Parathyroid adenoma (tissue), 2 donors: Measurements from ENCODE around the gene CASP3.

Experiments used
- H2AFZ ChIP-seq: fragments of 300-600 bp; sonication (generic); one replicate; pipeline ENCODE4 v1.7.0; 2017; ENCODE audit warnings: antibody characterized with exemption, mild to moderate bottlenecking
- H3K27ac ChIP-seq: fragments of 300-600 bp; sonication (generic); one replicate; pipeline ENCODE4 v1.7.0; 2017
- H3K27me3 ChIP-seq: fragments of 300-600 bp; sonication (generic); one replicate; pipeline ENCODE4 v1.7.0; 2017; ENCODE audit warnings: low read length; ENCODE audit not compliant: control insufficient read depth, insufficient read depth
- H3K36me3 ChIP-seq: fragments of 300-600 bp; sonication (generic); one replicate; pipeline ENCODE4 v1.7.0; 2017; ENCODE audit warnings: low read length; ENCODE audit not compliant: control insufficient read depth, insufficient read depth
- H3K4me1 ChIP-seq: fragments of 300-600 bp; sonication (generic); one replicate; pipeline ENCODE4 v1.7.0; 2017; ENCODE audit warnings: control low read depth
- H3K4me2 ChIP-seq: fragments of 300-600 bp; sonication (generic); one replicate; pipeline ENCODE4 v1.7.0; 2017; ENCODE audit warnings: low read length
- H3K4me3 ChIP-seq: fragments of 300-600 bp; sonication (generic); one replicate; pipeline ENCODE4 v1.7.0; 2017; ENCODE audit warnings: low read depth, low read length
- H3K79me2 ChIP-seq: fragments of 300-600 bp; sonication (generic); one replicate; pipeline ENCODE4 v1.7.0; 2017; ENCODE audit warnings: control low read depth
- H3K9ac ChIP-seq: fragments of 300-600 bp; sonication (generic); one replicate; pipeline ENCODE4 v1.7.0; 2017; ENCODE audit warnings: mild to moderate bottlenecking
- H3K9me3 ChIP-seq: fragments of 300-600 bp; sonication (generic); one replicate; pipeline ENCODE4 v1.7.0; 2017; ENCODE audit warnings: low read length; ENCODE audit not compliant: control insufficient read depth
- CTCF ChIP-seq: fragments of 300-600 bp; sonication (generic); IDR thresholded peaks from one replicate; pipeline ENCODE4 v1.7.0; 2017; ENCODE audit warnings: antibody characterized with exemption, mild to moderate bottlenecking
- donor health status: primary hyperparathyroidism.

CASP3 gene

GRCh38 chr4:184681916-184682315 is 32.7 kb upstream of the CASP3 start:
- Histone ChIP-seq H3K4me2 (no peak overlapping the region), H3K27me3 (no peaks in the 10 kb centered on the region), H3K36me3 (no peaks in the 10 kb centered on the region), H3K4me1 (no peaks in the 10 kb centered on the region), H3K4me3 (no peak overlapping the region), H3K27ac (no peak overlapping the region), H3K9ac (no peak overlapping the region), H2AFZ (no peak overlapping the region), H3K79me2 (no peaks in the 10 kb centered on the region), H3K9me3 (no peaks in the 10 kb centered on the region)
- no peak for TF ChIP-seq CTCF

- H3K27me3 ChIP-seq, result no peaks in the 10 kb centered on the region
- no peak overlapping the region for H3K4me3 ChIP-seq
- H3K9ac ChIP-seq, result no peak overlapping the region
- no peak overlapping the region for H3K27ac ChIP-seq
- H3K4me2 ChIP-seq, result no peak overlapping the region
- no peak overlapping the region for H2AFZ ChIP-seq
- no peak for TF ChIP-seq CTCF
- no peaks in the 10 kb centered on the region for H3K9me3 ChIP-seq
- no peaks in the 10 kb centered on the region for H3K79me2 ChIP-seq
- no peaks in the 10 kb centered on the region for H3K36me3 ChIP-seq
- no peaks in the 10 kb centered on the region for H3K4me1 ChIP-seq
Observed at GRCh38 chr4:184680698-184681097, 31.5 kb upstream of the CASP3 start.

DNA sequence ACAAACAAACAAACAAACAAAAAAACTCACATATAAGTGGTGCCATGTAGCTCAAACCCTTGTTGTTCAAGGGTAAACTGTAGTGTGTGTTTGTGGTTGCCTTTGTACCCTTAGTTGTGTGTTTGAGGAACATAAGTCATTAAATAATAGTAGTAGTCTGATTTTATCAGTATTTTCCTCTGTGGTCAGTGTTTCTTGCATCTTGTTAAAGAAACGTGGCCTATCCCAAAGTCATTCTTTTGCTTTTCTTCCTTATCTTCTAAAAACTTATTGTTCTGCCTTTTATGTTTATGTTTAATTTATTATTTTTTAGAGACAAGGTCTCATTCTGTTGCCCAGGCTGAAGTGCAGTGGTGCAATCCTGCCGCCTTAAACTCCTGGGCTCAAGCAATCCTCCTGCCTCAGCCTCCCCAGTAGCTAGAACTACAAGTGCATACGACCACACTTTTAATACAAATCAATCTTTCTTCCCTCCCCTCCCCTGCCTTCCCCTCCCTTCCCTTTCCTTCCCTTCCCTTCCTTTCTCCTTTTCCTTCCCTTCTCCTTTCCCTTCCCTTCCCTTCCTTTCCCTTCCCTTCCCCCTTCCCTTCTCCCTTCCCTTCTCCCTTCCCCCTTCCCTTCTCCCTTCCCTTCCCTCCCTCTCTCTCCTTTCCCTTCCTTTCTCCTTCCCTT is 26.7 kb upstream of the CASP3 start:
- TF ChIP-seq CTCF, result no peak
- Histone ChIP-seq H3K9ac (no peak overlapping the region), H3K36me3 (no peaks in the 10 kb centered on the region)

GRCh38 chr4:184675018-184675417 is 25.8 kb upstream of the CASP3 start:
- H3K4me1 ChIP-seq, result no peaks in the 10 kb centered on the region
- no peak overlapping the region for H3K27ac ChIP-seq
- no peaks in the 10 kb centered on the region for H3K79me2 ChIP-seq
- H3K27me3 ChIP-seq, result no peaks in the 10 kb centered on the region
- no peak overlapping the region for H3K4me3 ChIP-seq
- TF ChIP-seq CTCF, result no peak
- H3K4me2 ChIP-seq, result no peak overlapping the region
- no peak overlapping the region for H3K9ac ChIP-seq
- H3K36me3 ChIP-seq, result no peaks in the 10 kb centered on the region
- H2AFZ ChIP-seq, result no peak overlapping the region
- H3K9me3 ChIP-seq, result no peaks in the 10 kb centered on the region

More for the DNA sequence above, 26.7 kb upstream of the CASP3 start:
- Histone ChIP-seq H3K27me3 (no peaks in the 10 kb centered on the region), H3K4me1 (no peaks in the 10 kb centered on the region), H2AFZ (no peak overlapping the region), H3K27ac (no peak overlapping the region), H3K9me3 (no peaks in the 10 kb centered on the region), H3K4me2 (no peak overlapping the region), H3K79me2 (no peaks in the 10 kb centered on the region), H3K4me3 (no peak overlapping the region)

GRCh38 chr4:184674011-184674410 is 24.8 kb upstream of the CASP3 start:
- no peak overlapping the region for H3K4me2 ChIP-seq
- no peak overlapping the region for H3K4me3 ChIP-seq
- no peak overlapping the region for H3K27ac ChIP-seq
- TF ChIP-seq CTCF, result no peak
- H3K27me3 ChIP-seq, result no peaks in the 10 kb centered on the region
- H3K9ac ChIP-seq, result no peak overlapping the region
- H3K36me3 ChIP-seq, result no peaks in the 10 kb centered on the region
- no peaks in the 10 kb centered on the region for H3K79me2 ChIP-seq
- H3K4me1 ChIP-seq, result peaks cover 4% of the 10 kb centered on the region
- no peak overlapping the region for H2AFZ ChIP-seq
- H3K9me3 ChIP-seq, result no peaks in the 10 kb centered on the region
